BLaER1 treated with 17β-estradiol and CSF1 and Interleukin-3, amounts not matched to agents 10 nM and 100 nM (cell line): ENCODE results near the gene CNKSR2.
A peak's percentile ranks its signal among the peaks of the same experiment; 100 is the strongest.
"Not testable (repeated sequence)": the region's sequence is repeated elsewhere in the genome, so short reads cannot be mapped to it uniquely, and the experiment has no call there.

Experiments
- H3K27ac ChIP-seq, 11 experiments: shearing (Covaris generic); formaldehyde crosslinking; 2 replicates each; pipeline ENCODE4 v1.8.1; 2022
- H3K27me3 ChIP-seq, 11 experiments: shearing (Covaris generic); formaldehyde crosslinking; 2 replicates each; pipeline ENCODE4 v1.8.1; 2022
- H3K36me3 ChIP-seq, 11 experiments: shearing (Covaris generic); formaldehyde crosslinking; 2 replicates each; pipeline ENCODE4 v1.8.1; 2022
- H3K4me1 ChIP-seq, 10 experiments: shearing (Covaris generic); formaldehyde crosslinking; 2 replicates each; pipeline ENCODE4 v1.8.1; 2022
- H3K4me2 ChIP-seq, 11 experiments: shearing (Covaris generic); formaldehyde crosslinking; 2 replicates each; pipeline ENCODE4 v1.8.1; 2022
- H3K4me3 ChIP-seq, 10 experiments: shearing (Covaris generic); formaldehyde crosslinking; 2 replicates each; pipeline ENCODE4 v1.8.1; 2022
- H3K9ac ChIP-seq, 11 experiments: shearing (Covaris generic); formaldehyde crosslinking; 2 replicates each; pipeline ENCODE4 v1.8.1; 2022
- H3K9me3 ChIP-seq, 11 experiments: shearing (Covaris generic); formaldehyde crosslinking; replicated peaks in 1 of 11; 2 replicates each; pipeline ENCODE4 v1.8.1; 2022
- H4K20me1 ChIP-seq, 11 experiments: shearing (Covaris generic); formaldehyde crosslinking; 2 replicates each; pipeline ENCODE4 v1.8.1; 2022
- Cebpa-rat ChIP-seq, 11 experiments: shearing (Covaris generic); IDR thresholded peaks; 2 replicates each; pipeline ENCODE4 v1.8.1; 2022

The CNKSR2 gene

GRCh38 chrX:21481761-21482160 lies 107.5 kb downstream of the CNKSR2 start:
- Histone ChIP-seq H3K4me3 (no peak overlapping the region), H3K27ac (no peak overlapping the region), H3K4me1 (peaks cover 0 to 4% (median 0%) of the 10 kb centered on the region in 10 experiments; a peak in 3 of 20 replicates), H3K9me3 (no peaks in the 10 kb centered on the region), H4K20me1 (no peaks in the 10 kb centered on the region), H3K27me3 (no peaks in the 10 kb centered on the region), H3K9ac (no peak overlapping the region), H3K36me3 (no peaks in the 10 kb centered on the region), H3K4me2 (no peak overlapping the region)
- no peak for TF ChIP-seq Cebpa-rat (IDR thresholded peaks at IDR 0.05)

GRCh38 chrX:21484051-21484450 lies 109.8 kb downstream of the CNKSR2 start:
- not testable (repeated sequence) for H3K4me3 ChIP-seq, H3K4me1 ChIP-seq, H3K27ac ChIP-seq, H3K9me3 ChIP-seq, H4K20me1 ChIP-seq, H3K27me3 ChIP-seq, H3K4me2 ChIP-seq, H3K36me3 ChIP-seq, H3K9ac ChIP-seq

GRCh38 chrX:21487832-21488231 lies 113.6 kb downstream of the CNKSR2 start:
- H3K27ac ChIP-seq, result no peak overlapping the region
- H4K20me1 ChIP-seq, result no peaks in the 10 kb centered on the region
- no peak for TF ChIP-seq Cebpa-rat (IDR thresholded peaks at IDR 0.05)
- H3K4me1 ChIP-seq, result peaks cover 0 to under 1% (median 0%) of the 10 kb centered on the region in 10 experiments; a peak in 2 of 20 replicates
- no peaks in the 10 kb centered on the region for H3K36me3 ChIP-seq
- no peak overlapping the region for H3K9ac ChIP-seq
- no peaks in the 10 kb centered on the region for H3K27me3 ChIP-seq
- no peak overlapping the region for H3K4me3 ChIP-seq
- no peaks in the 10 kb centered on the region for H3K9me3 ChIP-seq
- no peak overlapping the region for H3K4me2 ChIP-seq

GRCh38 chrX:21490341-21490740 lies 116.1 kb downstream of the CNKSR2 start:
- H3K36me3 ChIP-seq, result no peaks in the 10 kb centered on the region
- no peak overlapping the region for H3K4me3 ChIP-seq
- no peaks in the 10 kb centered on the region for H4K20me1 ChIP-seq
- no peaks in the 10 kb centered on the region for H3K9me3 ChIP-seq
- no peak overlapping the region for H3K4me2 ChIP-seq
- TF ChIP-seq Cebpa-rat (IDR thresholded peaks at IDR 0.05), result no peak
- no peak overlapping the region for H3K27ac ChIP-seq
- peaks cover 0 to 8% (median 6%) of the 10 kb centered on the region in 10 experiments; a peak in 8 of 20 replicates for H3K4me1 ChIP-seq
- no peak overlapping the region for H3K9ac ChIP-seq
- H3K27me3 ChIP-seq, result no peaks in the 10 kb centered on the region

- H4K20me1 ChIP-seq, result no peaks in the 10 kb centered on the region
- peaks cover 0 to 8% (median 6%) of the 10 kb centered on the region in 10 experiments; a peak in 8 of 20 replicates for H3K4me1 ChIP-seq
- no peak overlapping the region for H3K27ac ChIP-seq
- H3K9ac ChIP-seq, result no peak overlapping the region
- H3K9me3 ChIP-seq, result no peaks in the 10 kb centered on the region
- TF ChIP-seq Cebpa-rat (IDR thresholded peaks at IDR 0.05), result no peak
- H3K4me2 ChIP-seq, result peak overlapping the region in 5 of 11 experiments; percentile 19 to 52 (median 38); a peak in 9 of 22 replicates
- H3K36me3 ChIP-seq, result no peaks in the 10 kb centered on the region
- no peak overlapping the region for H3K4me3 ChIP-seq
- no peaks in the 10 kb centered on the region for H3K27me3 ChIP-seq
Measured at GRCh38 chrX:21493226-21493830, 119.1 kb downstream of the CNKSR2 start.

- peaks cover 0 to 31% (median 13%) of the 10 kb centered on the region in 10 experiments; a peak in 14 of 20 replicates for H3K4me1 ChIP-seq
- H3K27ac ChIP-seq, result no peak overlapping the region
- no peak overlapping the region for H3K9ac ChIP-seq
- H3K4me2 ChIP-seq, result no peak overlapping the region
- no peaks in the 10 kb centered on the region for H3K9me3 ChIP-seq
- no peak overlapping the region for H3K4me3 ChIP-seq
- no peaks in the 10 kb centered on the region for H3K27me3 ChIP-seq
- TF ChIP-seq Cebpa-rat (IDR thresholded peaks at IDR 0.05), result no peak
- no peaks in the 10 kb centered on the region for H3K36me3 ChIP-seq
- H4K20me1 ChIP-seq, result no peaks in the 10 kb centered on the region
Measured at GRCh38 chrX:21503593-21503992, 129.4 kb downstream of the CNKSR2 start.

- Histone ChIP-seq H3K9ac (no peak overlapping the region), H3K9me3 (no peaks in the 10 kb centered on the region), H3K4me3 (no peak overlapping the region), H3K27ac (no peak overlapping the region), H3K4me2 (no peak overlapping the region), H3K36me3 (no peaks in the 10 kb centered on the region), H3K27me3 (no peaks in the 10 kb centered on the region; a peak in 1 of 22 replicates), H4K20me1 (no peaks in the 10 kb centered on the region), H3K4me1 (peaks cover 0 to 24% (median 13%) of the 10 kb centered on the region in 10 experiments; a peak in 14 of 20 replicates)
- no peak for TF ChIP-seq Cebpa-rat (IDR thresholded peaks at IDR 0.05)
Measured at GRCh38 chrX:21509912-21510311, 135.7 kb downstream of the CNKSR2 start.

- H4K20me1 ChIP-seq, result no peaks in the 10 kb centered on the region
- H3K4me3 ChIP-seq, result no peak overlapping the region
- H3K4me1 ChIP-seq, result no peaks in the 10 kb centered on the region; a peak in 3 of 20 replicates
- H3K4me2 ChIP-seq, result no peak overlapping the region
- H3K27me3 ChIP-seq, result no peaks in the 10 kb centered on the region
- no peaks in the 10 kb centered on the region for H3K36me3 ChIP-seq
- no peak overlapping the region for H3K9ac ChIP-seq
- TF ChIP-seq Cebpa-rat (IDR thresholded peaks at IDR 0.05), result no peak
- no peak overlapping the region for H3K27ac ChIP-seq
- H3K9me3 ChIP-seq, result no peaks in the 10 kb centered on the region
Measured at GRCh38 chrX:21524008-21524407, 149.8 kb downstream of the CNKSR2 start.

- Histone ChIP-seq H3K27ac (no peak overlapping the region), H3K4me1 (peaks cover 3 to 11% (median 8%) of the 10 kb centered on the region in 10 experiments; a peak in 16 of 20 replicates), H3K36me3 (no peaks in the 10 kb centered on the region), H3K9me3 (no peaks in the 10 kb centered on the region), H3K4me2 (no peak overlapping the region), H3K9ac (no peak overlapping the region), H3K27me3 (no peaks in the 10 kb centered on the region), H4K20me1 (no peaks in the 10 kb centered on the region), H3K4me3 (no peak overlapping the region)
- TF ChIP-seq Cebpa-rat (IDR thresholded peaks at IDR 0.05), result no peak
Measured at GRCh38 chrX:21528076-21528475, 153.9 kb downstream of the CNKSR2 start.

GRCh38 chrX:21529771-21530170 lies 155.6 kb downstream of the CNKSR2 start:
- Histone ChIP-seq H3K27me3 (no peaks in the 10 kb centered on the region), H3K4me3 (no peak overlapping the region)
- TF ChIP-seq Cebpa-rat (IDR thresholded peaks at IDR 0.05), result no peak

GRCh38 chrX:21544642-21545041 lies 170.4 kb downstream of the CNKSR2 start:
- not testable (repeated sequence) for H3K36me3 ChIP-seq, H3K4me3 ChIP-seq, H3K9me3 ChIP-seq, H3K4me1 ChIP-seq, H3K4me2 ChIP-seq, H3K9ac ChIP-seq, H3K27me3 ChIP-seq, H3K27ac ChIP-seq, H4K20me1 ChIP-seq

More at GRCh38 chrX:21529771-21530170, 155.6 kb downstream of the CNKSR2 start:
- H3K27ac ChIP-seq, result no peak overlapping the region
- H3K9ac ChIP-seq, result no peak overlapping the region
- H3K36me3 ChIP-seq, result no peaks in the 10 kb centered on the region
- H4K20me1 ChIP-seq, result no peaks in the 10 kb centered on the region
- H3K4me1 ChIP-seq, result peaks cover 3 to 11% (median 8%) of the 10 kb centered on the region in 10 experiments; a peak in 16 of 20 replicates
- peak overlapping the region in 9 of 11 experiments; percentile 24 to 55 (median 38); a peak in 16 of 22 replicates for H3K4me2 ChIP-seq
- no peaks in the 10 kb centered on the region for H3K9me3 ChIP-seq
